SK-N-SH treated with all-trans-retinoic acid at 6 μM for 48 hours (cell line): ENCODE data around the gene COX7A1.

Source experiments
- BACH2 ChIP-seq: fragments of 250-450 bp; sonication (Bioruptor Pico); IDR thresholded peaks from 2 replicates; pipeline ENCODE4 v1.9.0; 2021; ENCODE audit warnings: mild to moderate bottlenecking, borderline replicate concordance
- ISL1 ChIP-seq: fragments of 250-450 bp; sonication (Bioruptor Pico); IDR thresholded peaks from 2 replicates; pipeline ENCODE4 v2.1.2; 2022; ENCODE audit warnings: mild to moderate bottlenecking, moderate library complexity
- RARB ChIP-seq: fragments of 250-450 bp; sonication (Bioruptor Pico); IDR thresholded peaks from 2 replicates; pipeline ENCODE4 v1.8.0; 2021; ENCODE audit warnings: mild to moderate bottlenecking, moderate library complexity
- ZC3H10 ChIP-seq: fragments of 250-450 bp; sonication (Bioruptor Pico); IDR thresholded peaks from 2 replicates; pipeline ENCODE4 v1.5.1; 2021; ENCODE audit warnings: mild to moderate bottlenecking, moderate library complexity
- ZFP30 ChIP-seq: fragments of 450-650 bp; formaldehyde crosslinking; IDR thresholded peaks from 2 replicates; pipeline ENCODE4 v1.5.0; 2022; ENCODE audit warnings: mild to moderate bottlenecking, moderate library complexity
- TF ChIP-seq, protein P1 (sequence below): fragments of 250-450 bp; sonication (Bioruptor Pico); IDR thresholded peaks from 2 replicates; pipeline ENCODE4 v1.8.0; 2020; ENCODE audit warnings: mild to moderate bottlenecking, moderate library complexity, borderline replicate concordance

- TF ChIP-seq, protein P1, sequence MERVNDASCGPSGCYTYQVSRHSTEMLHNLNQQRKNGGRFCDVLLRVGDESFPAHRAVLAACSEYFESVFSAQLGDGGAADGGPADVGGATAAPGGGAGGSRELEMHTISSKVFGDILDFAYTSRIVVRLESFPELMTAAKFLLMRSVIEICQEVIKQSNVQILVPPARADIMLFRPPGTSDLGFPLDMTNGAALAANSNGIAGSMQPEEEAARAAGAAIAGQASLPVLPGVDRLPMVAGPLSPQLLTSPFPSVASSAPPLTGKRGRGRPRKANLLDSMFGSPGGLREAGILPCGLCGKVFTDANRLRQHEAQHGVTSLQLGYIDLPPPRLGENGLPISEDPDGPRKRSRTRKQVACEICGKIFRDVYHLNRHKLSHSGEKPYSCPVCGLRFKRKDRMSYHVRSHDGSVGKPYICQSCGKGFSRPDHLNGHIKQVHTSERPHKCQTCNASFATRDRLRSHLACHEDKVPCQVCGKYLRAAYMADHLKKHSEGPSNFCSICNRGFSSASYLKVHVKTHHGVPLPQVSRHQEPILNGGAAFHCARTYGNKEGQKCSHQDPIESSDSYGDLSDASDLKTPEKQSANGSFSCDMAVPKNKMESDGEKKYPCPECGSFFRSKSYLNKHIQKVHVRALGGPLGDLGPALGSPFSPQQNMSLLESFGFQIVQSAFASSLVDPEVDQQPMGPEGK, result no peak
- TF ChIP-seq ISL1 (CRISPR knock-in tag), result no peak
- no peak for TF ChIP-seq ZC3H10 (CRISPR knock-in tag)
- TF ChIP-seq ZFP30 (CRISPR knock-in tag), result no peak
- TF ChIP-seq BACH2, result no peak
- TF ChIP-seq RARB (CRISPR knock-in tag), result no peak
Observed at GRCh38 chr19:36103040-36103626, 49.1 kb downstream of the COX7A1 start.
